Esophagus muscularis mucosa (tissue), 4 donors: ENCODE data around the gene SPHK1.

Experiments
- CTCF ChIP-seq, 3 experiments: fragments of 200-600 bp in 2 of 3; fragments of 450-650 bp in 1 of 3; sonication (generic) in 2 of 3; IDR thresholded peaks; one replicate each; pipeline ENCODE4 v1.5.1; 2017 to 2019; ENCODE audit warnings: antibody characterized with exemption in 3 of 3, mild to moderate bottlenecking in 2 of 3, moderate library complexity in 1 of 3
- EP300 ChIP-seq: sonication (generic); formaldehyde crosslinking; IDR thresholded peaks from one replicate; pipeline ENCODE4 v1.6.1; 2017; ENCODE audit warnings: antibody characterized with exemption
- POLR2A ChIP-seq: fragments of 450-650 bp; IDR thresholded peaks from one replicate; pipeline ENCODE4 v1.6.1; 2017; ENCODE audit warnings: antibody characterized with exemption, moderate library complexity, mild to moderate bottlenecking, low read depth
- POLR2AphosphoS5 ChIP-seq, 2 donors: sonication (generic); formaldehyde crosslinking; IDR thresholded peaks; one replicate each; pipeline ENCODE4 v1.6.1; 2017; ENCODE audit warnings: antibody characterized with exemption in 2 of 2

GRCh38 chr17:76388966-76389888 is 4.8 kb downstream of the SPHK1 start:
- TF ChIP-seq CTCF (IDR thresholded peaks at IDR 0.05) (peak in 1 of 3 experiments; percentile 7), POLR2A (no peak), EP300 (no peak), POLR2AphosphoS5 (IDR thresholded peaks at IDR 0.05) (peak in 1 of 2 donors; percentile 8)
